ENCODE results near the gene GABRA5.

GRCh38 chr15:26943866-26944265, 77.0 kb downstream of the GABRA5 start:
- TF ChIP-seq CTCF (conservative IDR thresholded peaks at IDR 0.05; ENCODE audit: low read length) (no peak), EZH2phosphoT487 (IDR thresholded peaks at IDR 0.05; ENCODE audit: borderline replicate concordance, low read depth, low read length) (no peak)

All from OCI-LY7 (cell line).